Endothelial cell of coronary artery (primary cell): ENCODE data around the gene POM121C. TPM values are rescaled to one million over a fixed set of nuclear protein-coding genes. Genes with fewer than 3 reads are reported as not detected.

Source experiments
- total RNA-seq: library from RNA; depleted of rRNA; stranded (reverse); fragments of >200 nt; gene quantifications from 2 replicates; pipeline ENCODE4 v1.2.3, GENCODE V29; 2014

Gene POM121C
- total RNA-seq = 7.5 and 12.6 TPM in 2 replicates

DNA sequence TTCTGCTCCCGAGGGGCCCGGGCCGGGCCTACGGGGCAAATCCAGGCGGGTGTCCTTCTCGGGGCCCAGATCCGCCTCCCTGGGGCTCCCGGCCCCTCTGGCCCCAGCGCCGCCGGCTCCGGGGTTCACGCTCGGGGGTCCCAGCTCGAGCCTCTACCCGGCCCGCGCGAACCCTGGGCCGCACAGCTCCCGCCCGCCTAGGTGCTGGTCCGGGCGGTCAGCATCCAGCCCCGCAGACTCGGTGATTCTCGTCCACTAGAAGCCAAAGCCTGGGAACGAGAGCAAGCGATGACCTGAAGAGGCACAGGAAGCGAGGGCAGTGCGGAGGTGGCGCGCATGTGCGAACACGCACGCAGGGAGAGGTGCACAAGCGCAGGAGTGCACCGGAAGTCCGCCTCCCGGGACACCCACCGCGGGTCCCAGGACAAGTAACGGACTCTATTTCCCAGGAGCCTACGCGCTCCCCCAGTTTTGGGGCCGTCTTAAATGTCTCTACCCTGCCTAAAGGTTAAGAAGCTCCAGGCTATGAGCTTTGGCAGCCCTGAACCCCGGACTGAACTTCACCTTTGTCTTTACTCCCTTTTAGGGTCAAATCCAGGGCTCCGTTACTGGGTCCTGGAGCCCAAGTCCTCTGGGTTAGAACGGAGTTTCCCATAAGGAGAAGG lies at the start of gene POM121C:
POM121C (minus strand) TSS at position 321 of the 665 bp plus-strand sequence. CDS start 44,803 bp downstream, outside the sequence.

DNA sequence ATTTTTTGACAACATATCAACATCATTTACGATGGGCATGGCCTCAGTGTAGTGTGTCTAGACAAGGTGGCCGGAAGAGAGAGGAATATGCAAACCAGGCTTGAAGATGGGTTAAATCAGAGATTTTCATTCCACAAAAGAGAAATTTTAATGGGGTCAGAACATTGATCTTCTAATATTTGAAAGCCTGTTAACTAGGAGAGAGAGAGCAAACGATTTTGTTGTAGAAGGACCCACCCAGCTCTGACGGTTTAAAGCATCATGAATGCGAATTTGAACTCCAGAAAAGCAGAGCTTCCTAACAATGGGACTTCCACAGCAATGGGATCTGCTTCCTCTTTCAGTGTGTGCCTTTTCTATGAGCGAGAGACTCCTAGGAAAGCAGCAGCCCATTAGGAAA lies 5.9 kb upstream of the POM121C start, which contains the start of gene SPDYE5:
SPDYE5 (plus strand) TSS at position 301 of the 400 bp plus-strand sequence. CDS start 1,728 bp downstream, outside the sequence.

DNA sequence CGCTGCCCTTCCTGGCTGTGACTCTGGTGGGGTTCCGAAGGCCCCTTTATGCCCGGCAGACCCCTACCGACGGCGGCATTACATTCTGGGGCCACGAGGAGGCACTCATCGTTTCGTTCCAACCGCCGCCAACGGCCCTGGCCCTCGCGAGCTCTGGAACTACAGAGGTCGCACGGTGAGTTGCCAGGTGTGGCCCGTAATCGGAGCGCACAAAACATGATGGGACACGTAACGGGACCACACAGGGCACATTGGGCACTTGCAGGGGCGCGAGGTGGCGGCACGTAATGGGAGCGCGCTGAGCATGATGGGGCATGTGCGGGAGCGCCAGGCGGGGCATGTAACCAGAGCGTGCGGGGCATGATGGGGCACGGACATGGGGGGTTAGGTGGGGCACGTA lies 90.8 kb downstream of the POM121C start, which contains the start of gene TRIM73:
TRIM73 (plus strand) TSS at position 301 of the 400 bp plus-strand sequence. CDS start 3,305 bp downstream, outside the sequence.

Other genes starting within 250 kb of the POM121C start
- 0.36 and 0.75 TPM in 2 replicates for gene TRIM73, start 90.7 kb downstream of the POM121C start, total RNA-seq
- gene SPDYE5, start 6.0 kb upstream of the POM121C start, total RNA-seq = not detected in 2 replicates